ENCODE data around the gene CADPS. TPM values are rescaled to one million over a fixed set of nuclear protein-coding genes. Genes with fewer than 3 reads are reported as not detected.
"Not testable (repeated sequence)": the region's sequence is repeated elsewhere in the genome, so short reads cannot be mapped to it uniquely, and the experiment has no call there.

Gene CADPS
- total and polyA plus RNA-seq, 5 experiments from 2014 or later: not detected

DNA sequence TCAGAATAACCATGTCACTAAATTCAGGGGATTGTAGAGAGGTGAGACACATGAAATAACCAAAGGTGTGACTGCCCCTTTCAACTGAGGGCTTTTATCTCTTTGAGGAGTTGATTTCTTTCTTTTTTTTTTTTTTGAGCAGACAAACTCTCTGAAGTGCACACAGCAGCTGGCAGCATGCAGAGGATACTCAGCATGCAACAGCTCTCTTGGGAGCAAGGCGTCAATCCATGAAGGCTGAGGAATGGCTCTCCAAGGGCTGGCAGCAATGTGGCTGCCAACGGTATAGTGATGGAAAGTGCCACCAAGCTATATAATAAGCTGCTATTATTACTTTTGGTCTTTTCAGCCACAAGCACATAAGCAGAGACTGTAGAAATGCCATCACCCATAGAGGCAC, 275.2 kb downstream of the CADPS start:
- DNase-seq (no peak), ATAC-seq (no peak)
- H3K36me3 Mint-ChIP-seq: no peaks in the 10 kb centered on the region
- no peak overlapping the region for H3K4me3 Mint-ChIP-seq
- H3K27ac Mint-ChIP-seq: no peak overlapping the region
- POLR2A ChIA-PET: no interaction called here
- H3K27me3 Mint-ChIP-seq: peaks cover 0 to 3% (median 0%) of the 10 kb centered on the region in 5 donors
- H3K9me3 Mint-ChIP-seq: no peaks in the 10 kb centered on the region
- H3K4me1 Mint-ChIP-seq: no peaks in the 10 kb centered on the region

DNA sequence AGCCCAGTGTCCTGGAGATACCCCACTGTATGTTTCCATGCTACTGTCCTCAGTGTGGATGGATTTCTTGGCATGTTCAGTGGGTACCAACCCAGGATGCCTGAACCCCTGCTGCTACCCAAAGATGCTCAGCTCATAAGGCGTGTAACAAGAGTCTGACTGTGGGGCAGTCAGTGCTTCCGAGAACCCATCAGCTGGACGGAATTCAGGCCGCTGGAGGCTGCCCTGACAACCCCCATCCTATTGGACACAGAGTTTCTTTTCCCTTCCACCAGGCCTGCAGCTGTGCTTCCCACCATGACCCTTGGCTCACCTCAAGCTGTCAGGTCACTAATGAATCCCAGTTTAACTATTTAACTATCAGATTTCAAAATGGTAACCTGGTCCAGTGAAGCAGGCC, 277.7 kb downstream of the CADPS start:
- Mint-ChIP-seq H3K4me3 (no peak overlapping the region), H3K9me3 (peaks cover 0 to 2% (median 0%) of the 10 kb centered on the region in 9 donors), H3K36me3 (no peaks in the 10 kb centered on the region), H3K4me1 (no peaks in the 10 kb centered on the region), H3K27me3 (peaks cover 0 to 4% (median 2%) of the 10 kb centered on the region in 5 donors), H3K27ac (no peak overlapping the region)
- DNase-seq: no peak
- POLR2A ChIA-PET: no interaction called here
- no peak for ATAC-seq

DNA sequence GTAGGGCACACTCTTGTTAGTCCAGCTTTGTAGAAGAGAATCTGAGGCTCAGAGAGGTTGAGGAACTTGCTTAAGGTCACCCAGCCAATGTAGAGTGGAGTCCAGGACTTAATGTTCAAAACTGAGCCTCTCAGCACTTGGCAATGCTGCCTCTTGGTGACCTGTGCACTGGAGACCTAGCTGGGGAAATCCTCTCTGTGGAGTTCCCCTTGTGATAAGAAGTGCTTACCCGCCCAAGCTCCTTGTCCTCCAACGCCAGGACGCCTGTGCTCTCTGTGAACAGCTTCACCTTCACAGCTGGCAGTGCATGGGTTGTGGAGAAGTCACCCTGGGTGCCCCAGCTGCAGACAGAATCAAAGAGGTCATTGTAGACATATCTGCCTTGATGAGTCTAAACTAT, 282.8 kb downstream of the CADPS start:
- POLR2A ChIA-PET: no interaction called here
- Mint-ChIP-seq H3K4me3 (no peak overlapping the region), H3K36me3 (no peaks in the 10 kb centered on the region), H3K9me3 (peaks cover 0 to 4% (median 0%) of the 10 kb centered on the region in 9 donors), H3K4me1 (no peaks in the 10 kb centered on the region), H3K27me3 (peaks cover 0 to 12% (median 6%) of the 10 kb centered on the region in 5 donors), H3K27ac (no peak overlapping the region)
- ATAC-seq (no peak), DNase-seq (no peak)

DNA sequence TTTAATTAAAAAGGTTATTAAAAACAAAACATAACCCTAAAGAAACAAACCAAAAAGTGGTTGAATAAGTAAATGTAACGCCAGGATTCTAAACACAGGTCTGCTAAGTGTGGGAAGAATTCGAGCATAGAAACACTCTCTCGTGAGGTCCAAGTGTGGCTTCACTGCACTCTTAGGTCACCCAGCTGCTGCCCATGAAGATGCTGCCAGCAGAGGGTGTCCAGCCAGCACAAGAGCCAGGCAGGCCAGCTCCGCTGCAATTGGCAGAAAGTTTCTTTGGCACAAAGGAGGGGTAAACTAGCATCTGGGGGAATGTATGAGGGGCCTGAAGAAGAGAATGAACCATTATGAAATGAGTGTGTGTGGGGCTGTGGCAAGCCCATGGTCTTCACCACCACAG, 286.1 kb downstream of the CADPS start:
- H3K9me3 Mint-ChIP-seq: peaks cover 0 to 2% (median 0%) of the 10 kb centered on the region in 9 donors
- H3K36me3 Mint-ChIP-seq: no peaks in the 10 kb centered on the region
- DNase-seq (no peak), ATAC-seq (no peak)
- no peak overlapping the region for H3K4me3 Mint-ChIP-seq
- H3K27ac Mint-ChIP-seq: no peak overlapping the region
- H3K27me3 Mint-ChIP-seq: peaks cover 0 to 12% (median 5%) of the 10 kb centered on the region in 5 donors
- POLR2A ChIA-PET: no interaction called here
- H3K4me1 Mint-ChIP-seq: no peaks in the 10 kb centered on the region

DNA sequence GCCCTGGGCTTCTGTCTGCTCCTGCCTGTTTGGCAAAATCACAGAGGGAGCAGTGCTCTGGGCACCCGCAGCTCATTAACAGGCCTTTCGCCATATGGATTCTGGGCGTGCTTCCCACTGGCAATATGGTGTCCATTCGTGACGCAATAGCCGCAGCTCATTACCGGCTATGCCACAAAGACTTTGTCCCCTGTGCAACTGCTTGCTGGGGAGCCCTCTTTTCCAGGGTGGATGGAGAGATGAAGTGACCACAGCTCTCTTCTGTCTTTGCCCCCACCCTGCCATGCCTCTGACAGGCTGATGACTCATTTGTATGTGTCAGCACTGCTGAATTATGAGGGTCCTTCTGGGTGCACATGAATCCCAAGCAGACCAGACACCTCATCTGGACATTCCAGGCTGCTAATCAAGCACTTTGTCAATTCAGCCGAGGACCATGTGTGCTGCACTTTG, 287.6 kb downstream of the CADPS start:
- H3K36me3 Mint-ChIP-seq: no peaks in the 10 kb centered on the region
- H3K27me3 Mint-ChIP-seq: peaks cover 0 to 8% (median 4%) of the 10 kb centered on the region in 5 donors
- no peaks in the 10 kb centered on the region for H3K4me1 Mint-ChIP-seq
- no peak overlapping the region for H3K4me3 Mint-ChIP-seq
- peaks cover 0 to 4% (median 0%) of the 10 kb centered on the region in 9 donors for H3K9me3 Mint-ChIP-seq
- DNase-seq (no peak), ATAC-seq (no peak)
- H3K27ac Mint-ChIP-seq: no peak overlapping the region
- POLR2A ChIA-PET: no interaction called here

DNA sequence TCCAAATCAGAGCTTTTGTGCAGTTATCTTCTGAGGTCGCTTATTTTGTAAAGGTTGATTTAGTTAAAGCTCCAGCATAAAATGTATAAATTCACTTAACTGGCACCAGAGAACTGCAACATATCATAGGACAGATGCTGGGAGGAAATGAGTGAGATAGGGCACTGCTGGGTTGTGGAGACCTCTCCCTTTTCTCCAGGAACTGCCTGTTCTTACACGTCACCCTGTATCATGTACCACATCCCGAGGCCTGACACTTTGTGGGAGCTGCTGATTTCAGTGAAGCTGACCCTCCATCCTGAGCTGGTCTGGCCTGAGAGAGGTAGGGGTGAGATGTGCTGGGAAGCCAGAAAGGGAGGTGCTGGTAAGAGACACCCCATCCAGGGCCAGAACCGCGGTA, 288.0 kb downstream of the CADPS start:
- H3K4me1 Mint-ChIP-seq: no peaks in the 10 kb centered on the region

DNA sequence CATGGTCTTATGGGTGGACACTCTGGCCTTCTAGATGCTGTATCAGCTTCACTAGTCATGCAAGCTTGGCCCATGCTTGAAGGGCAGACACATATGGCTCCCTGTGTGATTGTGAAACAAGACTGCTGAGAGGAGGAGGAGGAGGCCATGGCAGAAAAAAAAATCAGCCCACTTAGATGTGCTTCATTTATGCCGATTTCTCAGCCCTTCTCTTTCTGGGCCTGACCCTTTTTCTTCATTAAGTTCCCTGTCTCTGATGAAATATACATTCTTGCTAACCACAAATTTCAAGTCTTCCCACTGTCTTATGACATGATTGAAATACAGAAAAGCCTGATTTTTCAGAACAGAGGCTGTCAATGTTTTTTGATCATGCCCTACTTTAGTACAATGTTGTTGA, 288.9 kb downstream of the CADPS start:
- H3K4me3 Mint-ChIP-seq: no peak overlapping the region
- DNase-seq: no peak
- no peaks in the 10 kb centered on the region for H3K4me1 Mint-ChIP-seq
- peaks cover 0 to 8% (median 0%) of the 10 kb centered on the region in 9 donors for H3K9me3 Mint-ChIP-seq
- H3K36me3 Mint-ChIP-seq: no peaks in the 10 kb centered on the region
- H3K27ac Mint-ChIP-seq: no peak overlapping the region
- peaks cover 0 to 6% (median 0%) of the 10 kb centered on the region in 5 donors for H3K27me3 Mint-ChIP-seq
- ATAC-seq: no peak
- POLR2A ChIA-PET: no interaction called here

More for the DNA sequence above, 288.0 kb downstream of the CADPS start:
- DNase-seq: no peak
- Mint-ChIP-seq H3K4me3 (no peak overlapping the region), H3K36me3 (no peaks in the 10 kb centered on the region), H3K9me3 (peaks cover 0 to 7% (median 0%) of the 10 kb centered on the region in 9 donors), H3K27me3 (peaks cover 0 to 8% (median under 1%) of the 10 kb centered on the region in 5 donors), H3K27ac (no peak overlapping the region)
- ATAC-seq: no peak
- POLR2A ChIA-PET: no interaction called here

DNA sequence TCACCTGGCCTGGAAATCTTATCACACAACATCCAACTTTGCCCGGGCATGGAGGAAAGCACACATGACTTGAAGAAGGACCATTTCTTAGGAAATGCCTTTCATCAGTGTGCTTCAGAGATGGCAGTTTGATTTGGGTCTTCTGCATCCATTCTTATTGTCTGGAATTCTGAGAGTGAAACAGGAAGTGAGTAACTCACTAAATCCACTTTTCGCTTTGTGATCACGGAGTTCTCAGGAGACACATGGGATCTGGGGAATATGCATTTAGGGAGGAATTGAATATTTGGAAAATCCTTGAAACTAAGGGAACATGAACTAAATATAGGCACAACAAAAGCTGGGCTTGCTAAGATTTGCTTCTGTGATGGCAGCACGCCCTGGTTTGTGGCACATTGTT, 289.4 kb downstream of the CADPS start:
- no peak for ATAC-seq
- no peaks in the 10 kb centered on the region for H3K36me3 Mint-ChIP-seq
- DNase-seq: no peak
- H3K27ac Mint-ChIP-seq: no peak overlapping the region
- no peaks in the 10 kb centered on the region for H3K4me1 Mint-ChIP-seq
- no peak overlapping the region for H3K4me3 Mint-ChIP-seq
- POLR2A ChIA-PET: no interaction called here
- peaks cover 0 to 8% (median 0%) of the 10 kb centered on the region in 9 donors for H3K9me3 Mint-ChIP-seq
- H3K27me3 Mint-ChIP-seq: peaks cover 0 to 3% (median 0%) of the 10 kb centered on the region in 5 donors

DNA sequence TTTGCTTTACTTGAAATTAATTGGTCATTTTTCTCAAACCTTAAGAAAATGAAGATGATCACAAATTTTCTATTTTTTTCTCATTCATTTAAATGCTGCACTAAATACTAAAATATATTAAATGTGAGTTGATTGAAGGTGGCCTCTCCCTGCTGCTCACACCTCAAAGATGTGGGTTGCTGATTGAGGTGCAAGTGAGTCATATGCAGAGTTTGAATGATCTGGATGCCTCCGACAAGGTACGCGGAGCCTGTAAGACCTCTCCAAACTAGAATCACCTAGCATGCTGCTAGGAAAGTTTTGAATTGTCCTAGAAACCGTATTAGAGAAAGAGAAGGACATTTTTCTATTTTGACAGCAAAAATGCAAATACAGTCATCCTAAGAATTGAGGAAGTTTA, 290.6 kb downstream of the CADPS start:
- no peaks in the 10 kb centered on the region for H3K4me1 Mint-ChIP-seq
- H3K4me3 Mint-ChIP-seq: no peak overlapping the region
- H3K9me3 Mint-ChIP-seq: peaks cover 0 to 15% (median 6%) of the 10 kb centered on the region in 9 donors
- peaks cover 0 to 2% (median 0%) of the 10 kb centered on the region in 3 donors for H3K36me3 Mint-ChIP-seq
- DNase-seq (no peak), ATAC-seq (no peak)
- POLR2A ChIA-PET: no interaction called here
- H3K27me3 Mint-ChIP-seq: peaks cover 0 to 4% (median 0%) of the 10 kb centered on the region in 5 donors
- H3K27ac Mint-ChIP-seq: no peak overlapping the region

DNA sequence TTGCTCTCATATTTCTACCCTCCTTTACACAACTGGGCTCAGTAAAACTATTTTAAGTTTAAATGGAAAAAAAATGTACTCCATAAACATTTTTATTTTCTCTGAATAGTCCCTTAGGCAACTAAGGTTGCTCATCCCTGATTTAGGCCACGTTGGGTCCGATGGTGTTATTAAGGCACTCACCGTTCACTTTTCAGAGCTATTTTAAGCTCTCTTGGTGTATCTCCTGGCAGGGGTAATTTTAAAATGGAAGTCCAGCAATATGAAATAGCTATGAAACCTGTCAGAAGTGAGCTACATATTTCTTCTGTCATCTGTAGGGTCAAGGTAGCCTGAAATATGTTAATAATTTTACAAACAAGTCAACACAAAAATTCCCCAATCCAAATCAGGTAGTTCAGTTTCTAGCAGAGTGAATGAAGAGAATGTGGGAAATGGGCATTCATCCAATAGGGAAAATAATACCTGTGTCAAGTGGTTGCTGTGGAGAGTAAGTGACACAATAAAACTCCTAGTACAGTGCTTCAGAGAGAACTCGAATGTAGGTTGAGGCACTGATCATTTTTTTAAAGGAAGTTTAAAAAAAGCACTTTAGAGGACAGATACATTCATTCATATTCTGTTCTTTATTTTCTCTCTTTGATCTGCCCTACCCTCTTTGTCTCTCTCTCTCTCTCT, 292.6 kb downstream of the CADPS start:
- no peak for ATAC-seq
- Mint-ChIP-seq H3K27me3 (peaks cover 0 to 5% (median 0%) of the 10 kb centered on the region in 5 donors), H3K4me1 (no peaks in the 10 kb centered on the region), H3K36me3 (peaks cover 0 to 11% (median 0%) of the 10 kb centered on the region in 3 donors), H3K9me3 (peaks cover 5 to 29% (median 18%) of the 10 kb centered on the region in 9 donors), H3K27ac (no peak overlapping the region), H3K4me3 (no peak overlapping the region)
- POLR2A ChIA-PET: no interaction called here
- DNase-seq: no peak

DNA sequence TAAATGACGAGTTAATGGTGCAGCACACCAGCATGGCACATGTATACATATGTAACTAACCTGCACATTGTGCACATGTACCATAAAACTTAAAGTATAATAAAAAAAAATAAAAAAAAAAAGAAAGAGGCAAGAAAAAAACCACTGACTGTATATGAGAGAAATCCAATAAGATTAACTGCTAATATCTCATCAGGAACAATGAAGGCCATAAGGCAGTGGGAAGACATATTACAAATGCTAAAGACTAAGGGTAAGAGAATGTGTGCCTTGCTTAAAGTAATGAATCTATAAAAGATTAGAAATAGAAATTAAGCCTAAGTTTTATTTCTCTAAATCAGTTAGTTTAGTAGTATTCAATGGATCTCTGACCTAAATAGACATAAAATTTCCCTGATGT, 294.7 kb downstream of the CADPS start:
- H3K4me3 Mint-ChIP-seq, H3K27ac Mint-ChIP-seq, ATAC-seq, H3K4me1 Mint-ChIP-seq, H3K27me3 Mint-ChIP-seq, POLR2A ChIA-PET, DNase-seq: not testable (repeated sequence)
- peaks cover 0 to 11% (median 0%) of the 10 kb centered on the region in 3 donors for H3K36me3 Mint-ChIP-seq
- H3K9me3 Mint-ChIP-seq: peaks cover 6 to 37% (median 20%) of the 10 kb centered on the region in 9 donors

DNA sequence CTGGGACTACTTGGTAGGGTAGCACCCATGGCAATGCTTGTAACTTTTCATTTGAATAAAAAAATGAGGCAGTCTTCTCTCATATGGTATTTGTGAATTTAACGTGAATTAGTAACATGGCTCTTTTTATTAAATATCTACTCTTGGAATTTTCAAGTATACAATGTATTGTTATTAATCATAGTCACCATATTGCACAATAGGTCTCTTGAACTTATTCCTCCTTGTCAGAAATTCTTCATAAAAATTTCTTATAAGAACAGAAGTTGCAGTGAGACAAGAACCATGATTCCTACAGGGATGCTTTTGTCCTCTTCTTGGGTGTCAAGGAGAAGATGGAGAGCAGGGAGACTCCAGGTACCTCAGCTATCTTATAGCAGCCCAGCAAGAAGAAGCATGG, 298.1 kb downstream of the CADPS start:
- DNase-seq: no peak
- no peaks in the 10 kb centered on the region for H3K4me1 Mint-ChIP-seq
- H3K9me3 Mint-ChIP-seq: peaks cover 5 to 31% (median 17%) of the 10 kb centered on the region in 9 donors
- H3K36me3 Mint-ChIP-seq: peaks cover 0 to 15% (median 0%) of the 10 kb centered on the region in 3 donors
- H3K27me3 Mint-ChIP-seq: peaks cover 0 to 18% (median 15%) of the 10 kb centered on the region in 5 donors
- ATAC-seq: no peak
- POLR2A ChIA-PET: no interaction called here
- H3K27ac Mint-ChIP-seq: no peak overlapping the region
- no peak overlapping the region for H3K4me3 Mint-ChIP-seq

DNA sequence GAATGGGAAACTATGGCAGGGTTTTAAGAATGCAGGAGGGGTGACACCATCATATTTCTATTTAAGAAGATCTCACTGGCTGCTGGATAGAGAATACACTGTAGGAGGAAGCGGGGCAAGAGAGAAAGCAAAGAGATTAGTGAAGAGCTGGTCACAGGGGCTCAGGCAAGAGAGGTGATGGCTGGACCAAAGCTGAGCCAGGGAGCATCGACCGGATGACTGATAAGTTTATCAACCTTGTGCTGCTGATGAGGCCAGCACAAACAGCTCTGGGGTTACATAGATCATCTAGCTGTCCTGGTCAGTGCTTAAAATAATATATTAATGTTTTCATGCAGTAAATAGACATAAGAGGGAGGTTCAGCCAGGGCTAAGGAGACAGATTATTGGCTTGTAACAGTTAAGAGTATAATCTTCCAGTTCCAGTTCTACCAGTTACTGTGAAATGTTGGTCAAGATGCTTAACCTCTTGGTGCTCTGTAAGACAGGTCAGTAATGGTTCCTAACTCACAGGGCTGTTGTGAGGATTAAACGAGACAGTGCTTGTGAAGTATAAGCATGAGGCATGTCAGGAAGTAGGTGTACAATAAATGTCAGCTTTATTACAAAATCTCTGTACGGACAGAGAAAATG, 300.8 kb downstream of the CADPS start:
- no peak for ATAC-seq

More for the DNA sequence above, 300.8 kb downstream of the CADPS start:
- H3K4me1 Mint-ChIP-seq: no peaks in the 10 kb centered on the region
- H3K4me3 Mint-ChIP-seq: no peak overlapping the region
- no peak for DNase-seq
- peaks cover 0 to 23% (median 14%) of the 10 kb centered on the region in 5 donors for H3K27me3 Mint-ChIP-seq
- peaks cover 0 to 11% (median 0%) of the 10 kb centered on the region in 3 donors for H3K36me3 Mint-ChIP-seq
- POLR2A ChIA-PET: no interaction called here
- no peak overlapping the region for H3K27ac Mint-ChIP-seq
- H3K9me3 Mint-ChIP-seq: peaks cover 2 to 22% (median 12%) of the 10 kb centered on the region in 9 donors

Measured in naive thymus-derived CD8-positive, alpha-beta T cell (primary cell).